Retinal pigment epithelial cell (primary cell): ENCODE measurements around the gene CSAG2.
"Not testable (repeated sequence)": the region's sequence is repeated elsewhere in the genome, so short reads cannot be mapped to it uniquely, and the experiment has no call there.

Experiments used
- DNase-seq: peaks from one replicate; pipeline ENCODE4 v3.0.0-alpha.2; 2010; ENCODE audit warnings: low read depth
- H3K4me3 ChIP-seq: 2 replicates; pipeline ENCODE4 v1.5.1; 2011; ENCODE audit warnings: mild to moderate bottlenecking, low read length, control low read depth, moderate library complexity
- CTCF ChIP-seq: conservative IDR thresholded peaks from 2 replicates; pipeline ENCODE4 v1.5.1; 2011; ENCODE audit warnings: low read depth, low read length, control low read depth, inconsistent platforms

CSAG2 gene

GRCh38 chrX:152709173-152709572 lies at the start of gene CSAG2:
TSS of gene CSAG2 (minus strand) at chrX:152709273. CDS start at chrX:152709112, 161 bp downstream.
- DNase-seq, H3K4me3 ChIP-seq: not testable (repeated sequence)

- not testable (repeated sequence) for H3K4me3 ChIP-seq, DNase-seq
Observed at GRCh38 chrX:152754871-152755270, 45.8 kb upstream of the CSAG2 start.

GRCh38 chrX:152753686-152754650 lies 44.9 kb upstream of the CSAG2 start, which contains the start of gene MAGEA2:
TSS of gene MAGEA2 (minus strand) at chrX:152753842. CDS start at chrX:152751363, 2,479 bp downstream.
- not testable (repeated sequence) for H3K4me3 ChIP-seq, DNase-seq

- H3K4me3 ChIP-seq: no peak overlapping the region
- TF ChIP-seq CTCF: no peak
- no peak for DNase-seq
Observed at GRCh38 chrX:152738560-152738959, 29.5 kb upstream of the CSAG2 start.

- H3K4me3 ChIP-seq, DNase-seq: not testable (repeated sequence)
Observed at GRCh38 chrX:152736528-152736927, 27.5 kb upstream of the CSAG2 start.

GRCh38 chrX:152735860-152736511 lies 26.9 kb upstream of the CSAG2 start:
- no peak for DNase-seq
- TF ChIP-seq CTCF: no peak
- H3K4me3 ChIP-seq: no peak overlapping the region

GRCh38 chrX:152735101-152735500 lies 26.0 kb upstream of the CSAG2 start:
- TF ChIP-seq CTCF: no peak
- H3K4me3 ChIP-seq: no peak overlapping the region
- DNase-seq: no peak

GRCh38 chrX:152734143-152734858 lies 25.2 kb upstream of the CSAG2 start:
- not testable (repeated sequence) for H3K4me3 ChIP-seq, DNase-seq

- no peak for DNase-seq
- H3K4me3 ChIP-seq: no peak within 1 kb of the TSS
- no peak for TF ChIP-seq CTCF
Observed at GRCh38 chrX:152733261-152733975, 24.3 kb upstream of the CSAG2 start, which contains the start of the genes CSAG1 and MAGEA12. TSS of gene CSAG1 (minus strand) at chrX:152733721. CDS start at chrX:152732460, 1,261 bp downstream. TSS of gene MAGEA12 (plus strand) at chrX:152733757. CDS start at chrX:152736162, 2,405 bp downstream.
